Stimulated activated naive B cell treated with anti-CD40 and anti-IgM and Interleukin-4, amounts not matched to agents 10 μg/mL and 1 μg/mL and 100 μg/mL, for 72 hours (primary cell): ENCODE data around the gene TKT.

Experiments used
- ATAC-seq, 2 donors: fragments of 150-1000 bp; cut with Tn5 transposase; replicated peaks; 2 replicates each; pipeline ENCODE4 v1.10.0; 2021; ENCODE audit warnings: moderate library complexity in 1 of 2
- DNase-seq: peaks from one replicate; pipeline ENCODE4 v3.0.0; 2021
- H3K27ac Mint-ChIP-seq: one replicate; pipeline ENCODE4 v1.8.0; 2022; ENCODE audit warnings: mild to moderate bottlenecking, mixed read lengths
- H3K27me3 Mint-ChIP-seq, 2 donors: one replicate each; pipeline ENCODE4 v1.8.0; 2022; ENCODE audit warnings: mixed read lengths in 2 of 2
- H3K36me3 Mint-ChIP-seq, 2 donors: one replicate each; pipeline ENCODE4 v1.8.0; 2022; ENCODE audit warnings: mixed read lengths in 2 of 2, mild to moderate bottlenecking in 1 of 2
- H3K4me1 Mint-ChIP-seq, 2 donors: one replicate each; pipeline ENCODE4 v1.8.0; 2022; ENCODE audit warnings: mixed read lengths in 2 of 2, mild to moderate bottlenecking in 1 of 2
- H3K4me3 Mint-ChIP-seq, 2 donors: one replicate each; pipeline ENCODE4 v1.8.0; 2022; ENCODE audit warnings: mild to moderate bottlenecking in 2 of 2, mixed read lengths in 2 of 2, moderate library complexity in 1 of 2
- H3K9me3 Mint-ChIP-seq, 2 donors: one replicate each; pipeline ENCODE4 v1.8.0; 2022; ENCODE audit warnings: mixed read lengths in 2 of 2, mild to moderate bottlenecking in 1 of 2

TKT gene

DNA sequence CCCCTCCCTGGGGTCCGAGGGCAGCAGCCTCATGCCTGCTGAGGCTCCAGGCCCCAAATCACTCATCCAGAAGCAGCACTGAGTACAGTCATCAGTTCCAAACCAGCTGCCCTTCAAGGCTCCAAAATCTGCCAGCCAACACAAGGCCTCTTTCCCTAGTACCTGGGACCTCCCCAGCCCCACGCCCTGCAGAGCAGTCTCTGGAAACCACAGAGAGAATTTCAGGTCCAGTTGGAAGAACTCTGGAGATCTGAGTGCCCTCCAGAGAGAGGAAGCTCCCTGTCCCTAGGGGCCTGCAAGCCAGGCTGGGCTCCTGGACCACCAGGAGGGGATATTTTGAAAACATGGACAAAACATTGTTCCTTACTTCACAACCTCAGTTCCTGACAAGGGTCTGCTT is 26.2 kb downstream of the TKT start:
- H3K4me1 Mint-ChIP-seq: no peaks in the 10 kb centered on the region

DNA sequence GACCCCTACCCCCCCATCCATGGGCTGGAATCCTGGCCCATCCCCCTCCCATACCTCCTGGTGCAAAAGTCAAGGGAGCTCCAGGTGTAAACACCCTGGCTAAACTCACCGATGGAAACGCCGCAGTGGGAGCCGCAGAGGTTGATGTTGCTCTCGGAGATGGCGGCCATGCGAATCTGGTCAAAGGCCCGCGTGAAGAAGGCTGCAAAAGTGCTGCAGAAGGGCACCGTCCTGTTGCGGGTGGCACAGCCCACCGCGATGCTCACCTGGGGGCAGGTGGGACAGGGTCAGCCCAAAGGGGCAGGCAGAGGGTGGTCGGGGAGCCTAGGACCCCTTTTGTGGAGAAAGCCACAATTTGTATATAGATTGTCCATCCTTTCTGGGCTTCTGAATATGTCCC is 26.7 kb downstream of the TKT start:
- ATAC-seq (no peak), DNase-seq (no peak)
- H3K27me3 Mint-ChIP-seq: no peaks in the 10 kb centered on the region
- no peak overlapping the region for H3K4me3 Mint-ChIP-seq
- peaks cover 56 to 80% of the 10 kb centered on the region in 2 donors for H3K36me3 Mint-ChIP-seq
- no peak overlapping the region for H3K27ac Mint-ChIP-seq
- H3K9me3 Mint-ChIP-seq: no peaks in the 10 kb centered on the region
- no peaks in the 10 kb centered on the region for H3K4me1 Mint-ChIP-seq

More for the DNA sequence above, 26.2 kb downstream of the TKT start:
- Mint-ChIP-seq H3K36me3 (peaks cover 56 to 78% of the 10 kb centered on the region in 2 donors), H3K27ac (no peak overlapping the region), H3K27me3 (no peaks in the 10 kb centered on the region), H3K9me3 (no peaks in the 10 kb centered on the region), H3K4me3 (no peak overlapping the region)
- no peak for ATAC-seq
- DNase-seq: no peak

DNA sequence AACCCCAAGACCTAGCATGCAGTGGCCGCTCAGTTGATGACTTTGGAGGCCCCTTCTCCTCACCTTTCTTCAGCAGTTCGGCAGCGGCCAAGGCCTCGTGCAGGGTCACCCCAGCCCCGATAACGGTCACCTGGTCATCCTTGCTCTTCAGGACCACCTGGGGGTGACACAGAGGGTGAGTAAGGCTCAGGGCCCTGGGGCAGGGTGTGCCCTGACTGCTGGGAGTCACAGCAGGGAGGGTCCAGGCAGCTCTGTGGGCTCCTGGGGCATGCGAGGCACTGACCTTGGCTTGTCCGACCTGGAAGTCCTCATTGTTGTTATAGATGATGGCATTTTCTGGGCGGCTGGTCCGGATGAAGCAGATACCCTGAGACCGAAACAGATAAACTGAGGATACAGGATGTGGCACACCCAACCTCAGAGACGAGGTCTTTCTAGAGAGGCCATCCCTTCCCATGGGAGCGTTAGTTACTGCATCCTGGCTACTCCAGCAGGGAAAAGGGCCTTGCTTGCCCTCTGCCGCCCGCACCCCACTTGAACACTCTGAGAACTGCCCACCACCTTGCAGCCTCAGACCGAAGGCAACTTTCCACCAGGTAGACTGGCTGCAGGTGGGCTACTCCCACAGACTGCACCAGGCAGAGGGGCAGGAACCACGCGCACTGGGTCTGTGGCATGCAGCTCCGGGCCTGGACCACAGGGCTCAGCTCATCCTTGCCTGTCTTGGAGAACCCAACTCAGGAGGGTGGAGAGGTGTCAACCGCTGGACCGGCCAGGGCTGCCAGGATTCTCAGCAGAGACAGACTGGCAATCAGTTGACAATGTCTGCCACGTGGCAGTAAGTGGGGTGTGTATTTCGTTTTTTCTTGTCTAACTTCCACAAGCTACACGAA is 27.6 kb downstream of the TKT start:
- Mint-ChIP-seq H3K4me1 (no peaks in the 10 kb centered on the region), H3K9me3 (no peaks in the 10 kb centered on the region), H3K27ac (no peak overlapping the region), H3K27me3 (no peaks in the 10 kb centered on the region), H3K4me3 (no peak overlapping the region), H3K36me3 (peaks cover 57 to 81% of the 10 kb centered on the region in 2 donors)
- ATAC-seq: no peak
- no peak for DNase-seq

DNA sequence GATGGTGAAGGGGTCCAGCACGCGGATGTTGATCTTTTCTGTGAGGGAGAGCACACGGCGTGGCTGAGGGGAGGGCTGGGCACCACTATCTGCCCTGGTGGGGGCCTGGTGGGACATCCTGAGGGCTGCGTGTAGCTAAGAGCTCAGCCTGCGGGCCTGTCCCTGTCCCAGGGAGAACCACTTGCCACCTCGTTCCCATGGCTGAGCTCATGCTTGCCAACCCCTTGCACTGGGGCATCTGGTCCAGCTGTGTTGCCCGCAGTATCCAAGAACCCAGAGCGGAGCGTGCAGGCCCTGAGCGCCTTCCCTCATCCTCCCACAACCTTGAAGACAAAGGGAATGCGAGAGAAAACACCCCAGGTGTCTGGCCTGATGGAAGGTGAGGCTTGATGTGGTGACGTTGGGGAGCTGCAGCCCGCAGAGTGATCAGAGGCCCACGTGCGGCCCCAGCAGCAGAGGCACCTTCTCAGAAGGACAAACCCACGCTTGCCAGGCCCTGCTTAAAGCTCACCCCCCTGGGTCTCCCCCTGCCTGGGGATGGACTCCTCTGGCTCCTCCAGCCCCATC is 28.9 kb downstream of the TKT start:
- Mint-ChIP-seq H3K4me1 (no peaks in the 10 kb centered on the region), H3K27ac (peak overlapping the region; percentile 59), H3K36me3 (peaks cover 51 to 77% of the 10 kb centered on the region in 2 donors), H3K9me3 (no peaks in the 10 kb centered on the region), H3K27me3 (no peaks in the 10 kb centered on the region), H3K4me3 (no peak overlapping the region)
- DNase-seq (no peak), ATAC-seq (no peak)

DNA sequence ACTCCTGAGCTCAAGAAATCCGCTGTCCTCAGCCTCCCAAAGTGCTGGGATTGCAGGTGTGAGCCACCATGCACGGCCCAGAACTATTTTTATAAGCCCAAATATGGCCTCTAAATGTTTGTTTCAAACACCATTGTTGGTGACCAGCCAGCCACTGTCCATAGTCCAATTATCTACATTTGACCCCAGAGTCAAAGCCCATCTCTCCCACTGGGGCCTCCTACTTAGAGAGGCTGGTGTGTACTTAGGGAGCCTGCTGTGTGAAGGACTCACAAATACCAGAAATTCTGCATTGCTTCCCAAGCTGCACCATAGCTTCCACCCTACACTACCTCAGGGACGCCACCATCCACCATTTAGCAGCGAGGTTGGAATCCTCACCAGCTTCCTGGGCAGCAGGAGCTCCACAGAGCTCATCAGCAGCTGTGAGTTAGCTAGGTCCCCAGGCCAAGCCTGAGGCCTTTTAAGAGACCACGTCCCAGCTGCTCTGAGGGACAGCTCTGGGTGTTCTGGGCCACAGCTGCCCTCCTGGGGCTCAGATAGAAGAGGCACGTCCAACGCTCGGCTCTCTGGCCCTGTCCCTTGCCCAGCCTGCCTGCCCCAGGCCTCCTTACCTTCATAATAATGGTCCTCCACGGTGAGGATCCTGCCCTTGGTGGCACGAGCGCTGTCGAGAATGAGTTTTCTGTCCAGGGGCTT is 29.5 kb downstream of the TKT start:
- no peaks in the 10 kb centered on the region for H3K9me3 Mint-ChIP-seq
- H3K4me1 Mint-ChIP-seq: no peaks in the 10 kb centered on the region
- H3K4me3 Mint-ChIP-seq: no peak overlapping the region
- no peaks in the 10 kb centered on the region for H3K27me3 Mint-ChIP-seq
- peaks cover 53 to 77% of the 10 kb centered on the region in 2 donors for H3K36me3 Mint-ChIP-seq
- DNase-seq (no peak), ATAC-seq (no peak)
- H3K27ac Mint-ChIP-seq: peak overlapping the region; percentile 62

DNA sequence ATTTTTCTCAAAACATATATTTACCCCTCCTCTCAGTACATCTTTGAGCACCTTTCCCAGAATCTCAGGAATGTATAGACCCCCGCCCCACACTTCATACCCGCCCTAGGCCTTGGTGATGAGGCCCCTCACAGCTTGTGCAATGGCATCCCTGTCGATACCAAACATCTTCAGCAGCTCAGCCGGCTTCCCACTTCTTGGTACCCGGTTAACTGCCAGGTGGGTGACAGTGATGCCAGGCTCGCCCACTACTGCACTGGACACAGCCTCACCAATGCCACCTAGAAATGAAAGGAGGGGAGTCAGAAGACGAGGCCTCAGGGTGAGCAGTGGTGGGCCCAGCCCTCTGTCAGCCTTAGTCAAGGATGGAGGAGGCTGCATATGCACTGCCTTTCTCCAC is 30.2 kb downstream of the TKT start:
- H3K4me1 Mint-ChIP-seq: no peaks in the 10 kb centered on the region
- no peaks in the 10 kb centered on the region for H3K9me3 Mint-ChIP-seq
- DNase-seq: no peak
- no peak overlapping the region for H3K4me3 Mint-ChIP-seq
- no peak overlapping the region for H3K27ac Mint-ChIP-seq
- ATAC-seq: no peak
- H3K36me3 Mint-ChIP-seq: peaks cover 55 to 79% of the 10 kb centered on the region in 2 donors
- H3K27me3 Mint-ChIP-seq: no peaks in the 10 kb centered on the region

DNA sequence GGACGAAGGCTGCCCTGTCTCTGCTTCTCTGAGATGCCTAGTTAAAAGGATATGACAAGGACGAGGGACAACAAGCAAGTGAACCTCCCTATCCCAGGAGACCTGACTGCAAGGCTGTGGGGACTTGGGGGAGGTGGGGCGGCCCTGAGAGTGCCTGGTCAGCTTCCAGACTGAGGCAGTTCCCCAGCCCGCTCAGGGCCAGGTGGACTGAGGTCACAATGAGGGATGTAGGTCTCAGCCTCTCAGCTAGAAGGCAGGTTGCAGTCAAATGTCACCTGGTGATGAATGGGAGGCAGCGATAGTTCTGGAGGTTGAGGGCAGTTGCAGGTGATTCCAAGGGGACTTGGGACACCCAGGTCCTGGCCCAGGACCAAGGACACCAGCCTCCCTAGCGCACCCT is 30.6 kb downstream of the TKT start:
- no peaks in the 10 kb centered on the region for H3K9me3 Mint-ChIP-seq
- no peak for ATAC-seq
- no peaks in the 10 kb centered on the region for H3K27me3 Mint-ChIP-seq
- H3K27ac Mint-ChIP-seq: no peak overlapping the region
- peaks cover under 1% of the 10 kb centered on the region in 2 donors for H3K4me1 Mint-ChIP-seq
- DNase-seq: no peak
- peaks cover 55 to 77% of the 10 kb centered on the region in 2 donors for H3K36me3 Mint-ChIP-seq
- H3K4me3 Mint-ChIP-seq: no peak overlapping the region

DNA sequence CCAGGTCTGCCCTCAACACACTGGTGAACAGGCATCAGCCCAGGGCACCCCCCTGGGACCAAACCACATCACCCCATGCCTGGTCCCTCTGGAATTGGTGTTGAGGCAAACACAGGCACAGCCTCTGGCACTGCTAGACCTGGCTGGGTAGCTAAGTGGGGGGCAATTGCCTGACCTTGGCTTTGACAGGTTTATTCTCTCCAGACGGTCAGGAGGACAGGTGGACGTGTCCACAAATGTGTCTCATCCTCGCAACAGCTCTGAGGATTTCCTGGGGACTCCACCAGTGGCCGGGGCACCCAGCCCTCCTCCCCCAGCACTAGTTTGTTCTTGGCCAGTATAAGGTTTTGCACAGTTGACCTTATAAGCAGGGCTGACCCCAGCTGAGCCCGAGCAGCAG is 31.3 kb downstream of the TKT start:
- Mint-ChIP-seq H3K4me1 (peaks cover 4 to 5% of the 10 kb centered on the region in 2 donors), H3K36me3 (peaks cover 54 to 76% of the 10 kb centered on the region in 2 donors), H3K27me3 (no peaks in the 10 kb centered on the region), H3K4me3 (no peak overlapping the region), H3K27ac (no peak overlapping the region), H3K9me3 (no peaks in the 10 kb centered on the region)
- DNase-seq (no peak), ATAC-seq (no peak)

DNA sequence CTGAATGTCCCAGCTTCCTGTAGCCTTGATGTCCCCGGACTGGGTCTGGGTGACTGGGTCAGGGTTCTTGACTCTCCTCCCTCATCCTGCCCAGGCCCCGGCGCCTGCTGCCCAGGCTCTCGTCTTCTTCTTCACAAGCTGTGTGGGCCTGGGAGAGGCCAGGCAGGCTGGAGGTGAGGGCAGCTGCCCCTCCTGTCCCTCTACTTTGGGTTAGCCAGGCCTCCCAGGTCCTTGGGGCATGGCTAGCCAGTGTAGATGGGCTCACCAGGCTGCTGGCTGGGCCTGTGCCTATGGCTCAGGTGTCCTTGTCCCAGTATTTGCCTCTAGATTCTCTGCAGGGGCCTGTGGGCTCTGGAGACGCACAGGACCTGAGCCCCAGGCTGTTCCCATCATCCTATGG is 31.8 kb downstream of the TKT start:
- no peak overlapping the region for H3K4me3 Mint-ChIP-seq
- H3K9me3 Mint-ChIP-seq: no peaks in the 10 kb centered on the region
- H3K36me3 Mint-ChIP-seq: peaks cover 52 to 73% of the 10 kb centered on the region in 2 donors

DNA sequence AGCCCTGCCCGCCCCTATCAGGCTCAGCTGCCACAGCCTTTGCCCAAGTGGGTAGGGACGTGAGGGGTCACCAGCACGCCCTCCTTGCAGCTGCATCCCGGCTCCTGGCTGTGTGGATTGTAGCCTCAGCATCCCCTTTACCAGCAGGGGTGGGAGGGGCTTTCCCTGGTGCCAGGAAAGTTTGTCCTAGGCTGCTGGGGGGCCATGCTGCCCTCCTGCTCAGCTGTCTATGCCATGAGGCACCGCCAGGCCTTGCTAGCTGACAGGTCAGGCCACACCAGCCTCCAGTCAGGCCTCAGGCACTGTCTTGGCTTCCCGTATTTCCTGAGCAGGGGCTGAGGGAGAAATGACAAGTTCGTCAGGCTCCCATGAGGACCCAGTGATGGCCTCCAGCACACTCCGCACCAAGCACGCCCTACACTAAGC is 32.3 kb downstream of the TKT start:
- H3K27me3 Mint-ChIP-seq: no peaks in the 10 kb centered on the region
- H3K36me3 Mint-ChIP-seq: peaks cover 48 to 68% of the 10 kb centered on the region in 2 donors
- ATAC-seq (no peak), DNase-seq (no peak)
- H3K4me3 Mint-ChIP-seq: no peak overlapping the region
- peaks cover 4 to 5% of the 10 kb centered on the region in 2 donors for H3K4me1 Mint-ChIP-seq
- H3K9me3 Mint-ChIP-seq: no peaks in the 10 kb centered on the region
- peak overlapping the region; percentile 86 for H3K27ac Mint-ChIP-seq

More for the DNA sequence above, 31.8 kb downstream of the TKT start:
- Mint-ChIP-seq H3K27ac (peak overlapping the region; percentile 86), H3K4me1 (peaks cover 4 to 5% of the 10 kb centered on the region in 2 donors), H3K27me3 (no peaks in the 10 kb centered on the region)
- DNase-seq (no peak), ATAC-seq (no peak)

DNA sequence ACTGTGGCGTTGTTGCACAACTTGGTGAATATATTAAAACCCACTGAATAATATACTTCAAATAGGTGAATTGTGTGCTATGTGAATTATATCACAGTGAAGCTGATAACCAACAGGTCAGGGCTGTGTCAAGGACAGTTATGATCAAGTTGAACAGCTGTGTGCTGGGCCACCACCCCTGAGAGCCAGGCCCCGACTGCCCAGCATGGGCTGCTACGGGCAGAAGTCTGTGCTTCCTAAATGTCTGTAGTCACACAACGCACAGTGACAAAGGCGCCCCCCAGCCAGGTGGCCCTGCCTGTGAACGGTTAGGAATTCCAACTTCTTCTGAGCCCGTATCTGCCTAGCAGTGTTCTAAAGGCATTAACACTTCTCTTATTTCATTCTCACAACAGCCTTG is 32.8 kb downstream of the TKT start:
- DNase-seq: no peak
- Mint-ChIP-seq H3K27me3 (no peaks in the 10 kb centered on the region), H3K27ac (peak overlapping the region; percentile 71), H3K36me3 (peaks cover 44 to 66% of the 10 kb centered on the region in 2 donors), H3K4me3 (no peak overlapping the region), H3K9me3 (no peaks in the 10 kb centered on the region), H3K4me1 (peaks cover 4 to 9% of the 10 kb centered on the region in 2 donors)
- no peak for ATAC-seq

DNA sequence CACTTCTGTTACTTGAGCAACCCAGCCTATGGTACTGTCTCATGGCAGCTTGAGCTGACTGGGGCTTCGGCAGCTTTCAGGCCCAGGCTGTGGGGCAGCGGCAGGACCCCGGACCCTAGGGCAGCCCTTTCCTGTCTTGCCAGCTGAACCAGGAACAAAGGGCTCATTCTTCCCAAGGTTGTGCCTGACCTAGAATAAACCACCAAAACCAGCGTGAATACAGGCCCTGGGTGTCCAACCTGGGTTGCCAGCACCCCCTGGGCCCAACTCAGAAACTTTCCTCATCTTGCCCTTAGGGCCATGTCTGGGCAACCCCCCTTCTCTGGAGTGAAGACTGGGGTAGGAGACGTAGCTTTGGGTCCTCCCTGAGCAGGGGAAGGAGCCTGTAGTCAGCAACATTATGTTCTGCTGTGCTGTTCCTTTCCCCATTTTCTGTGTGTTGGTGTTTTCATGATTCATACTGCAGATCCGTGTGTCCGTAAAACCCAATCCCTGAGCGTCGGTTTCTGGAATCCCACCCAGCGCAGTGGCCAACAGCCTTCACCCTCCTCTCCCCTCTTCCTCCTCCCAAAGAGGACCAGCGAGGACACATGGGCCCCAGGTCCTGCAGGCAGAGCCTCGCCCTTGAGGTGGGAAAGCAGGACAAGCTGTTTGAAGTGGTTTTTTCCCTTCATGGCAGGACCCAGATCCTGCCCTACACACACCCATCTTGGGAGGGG is 33.5 kb downstream of the TKT start:
- Mint-ChIP-seq H3K4me1 (peaks cover 4 to 10% of the 10 kb centered on the region in 2 donors), H3K36me3 (peaks cover 40 to 61% of the 10 kb centered on the region in 2 donors), H3K27me3 (no peaks in the 10 kb centered on the region), H3K27ac (peak overlapping the region; percentile 71), H3K4me3 (no peak overlapping the region), H3K9me3 (no peaks in the 10 kb centered on the region)
- DNase-seq (no peak), ATAC-seq (no peak)

DNA sequence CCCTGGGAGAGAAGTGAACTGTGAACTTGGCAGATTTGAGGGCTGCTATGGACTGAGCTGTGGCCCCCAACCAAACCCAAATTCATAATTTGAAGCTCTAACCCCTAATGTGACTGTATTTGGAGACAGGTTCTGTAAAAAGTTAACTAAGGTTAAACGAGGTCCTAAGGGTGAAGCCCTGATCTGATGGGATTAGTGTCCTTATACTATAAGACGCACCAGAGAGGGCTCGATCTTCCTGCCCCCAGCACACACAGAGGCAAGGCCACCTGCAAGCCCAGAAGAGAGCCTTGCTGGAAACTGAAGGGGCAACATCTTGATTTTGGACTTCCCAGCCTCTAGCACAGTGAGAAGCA is 34.0 kb downstream of the TKT start:
- Mint-ChIP-seq H3K36me3 (peaks cover 35 to 56% of the 10 kb centered on the region in 2 donors), H3K4me3 (no peak overlapping the region), H3K27ac (peak overlapping the region; percentile 71), H3K27me3 (no peaks in the 10 kb centered on the region), H3K9me3 (no peaks in the 10 kb centered on the region), H3K4me1 (peaks cover 4 to 10% of the 10 kb centered on the region in 2 donors)
- DNase-seq (no peak), ATAC-seq (no peak)

DNA sequence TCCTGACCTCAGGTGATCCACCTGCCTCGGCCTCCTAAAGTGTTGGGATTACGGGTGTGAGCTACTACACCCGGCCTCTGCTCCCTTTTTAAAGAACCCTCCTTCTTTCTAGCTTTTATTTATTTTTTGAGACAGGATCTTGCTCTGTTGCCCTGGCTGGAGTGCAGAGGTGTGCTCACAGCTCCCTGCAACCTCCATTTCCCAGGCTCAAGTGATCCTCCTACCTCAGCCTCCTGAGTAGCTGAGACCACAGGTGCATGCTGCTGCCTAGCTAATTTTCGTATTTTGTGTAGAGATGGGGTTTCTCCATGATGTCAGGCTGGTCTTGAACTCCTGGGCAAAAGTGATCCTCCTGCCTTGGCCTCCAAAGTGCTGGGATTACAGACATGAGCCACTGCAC is 34.5 kb downstream of the TKT start:
- DNase-seq: no peak
- no peaks in the 10 kb centered on the region for H3K9me3 Mint-ChIP-seq
- H3K4me3 Mint-ChIP-seq: no peak overlapping the region
- ATAC-seq: no peak
- H3K36me3 Mint-ChIP-seq: peaks cover 32 to 51% of the 10 kb centered on the region in 2 donors
- H3K27ac Mint-ChIP-seq: peak overlapping the region; percentile 37
- peaks cover 4 to 10% of the 10 kb centered on the region in 2 donors for H3K4me1 Mint-ChIP-seq
- H3K27me3 Mint-ChIP-seq: no peaks in the 10 kb centered on the region
